Prostate gland (tissue), 2 donors: ENCODE results near the gene MUC6. TPM values are rescaled to one million over a fixed set of nuclear protein-coding genes. Genes with fewer than 3 reads are reported as not detected.

Experiments
- DNase-seq: peaks from one replicate; pipeline ENCODE4 v3.0.0-alpha.2; 2019; ENCODE audit warnings: low spot score
- H3K27ac ChIP-seq, 2 donors: fragments of 200-600 bp; sonication (generic); 2 replicates each; pipeline ENCODE4 v1.5.1; 2017 to 2019
- H3K27me3 ChIP-seq: fragments of 200-600 bp; sonication (generic); replicated peaks from 2 replicates; pipeline ENCODE4 v1.5.1; 2019; ENCODE audit not compliant: insufficient read depth
- H3K36me3 ChIP-seq, 2 donors: fragments of 200-600 bp; sonication (generic); 1 replicate in 1 of 2; 2 replicates in 1 of 2; pipeline versions ENCODE4 v1.5.1 to v1.8.1; 2017 to 2019
- H3K4me1 ChIP-seq: fragments of 200-600 bp; sonication (generic); replicated peaks from 2 replicates; pipeline ENCODE4 v1.5.1; 2019
- H3K4me3 ChIP-seq, 2 donors: fragments of 200-600 bp; sonication (generic); 2 replicates each; pipeline ENCODE4 v1.5.1; 2017 to 2019
- H3K9me3 ChIP-seq: fragments of 200-600 bp; sonication (generic); 2 replicates; pipeline ENCODE4 v1.5.1; 2017
- POLR2A ChIP-seq: fragments of 450-650 bp; IDR thresholded peaks from one replicate; pipeline ENCODE4 v1.6.1; 2016; ENCODE audit warnings: antibody characterized with exemption, mild to moderate bottlenecking
- POLR2AphosphoS5 ChIP-seq: sonication (generic); formaldehyde crosslinking; IDR thresholded peaks from one replicate; pipeline ENCODE4 v1.6.1; 2017; ENCODE audit warnings: antibody characterized with exemption
- WGBS: methylation state at CpG from one replicate; pipeline ENCODE4 v1.1.5; 2018; 5-methylcytosine and 5-hydroxymethylcytosine counted together
- intact Hi-C: fragments of 100-400 bp; cut with DNase I; formaldehyde crosslinking; loops from one replicate; pipeline ENCODE4 v1.14.2; 2022
- total RNA-seq, 2 donors: library from RNA; depleted of rRNA; stranded (reverse); fragments of >200 nt; gene quantifications; one replicate each; pipeline ENCODE4 v1.1.0, GENCODE V29; 2016
- TF ChIP-seq, protein P1 (sequence below), 4 experiments: fragments of 200-600 bp in 2 of 4; fragments of 450-650 bp in 2 of 4; sonication (generic) in 2 of 4; IDR thresholded peaks; 1 replicate in 3 of 4; 2 replicates in 1 of 4; pipeline ENCODE4 v1.5.1; 2016 to 2019; ENCODE audit warnings: antibody characterized with exemption in 4 of 4, mild to moderate bottlenecking in 2 of 4, moderate library complexity in 2 of 4

Gene MUC6
- total RNA-seq, 2 donors from 2014 or later = 0.74 to 2.3 TPM

DNA sequence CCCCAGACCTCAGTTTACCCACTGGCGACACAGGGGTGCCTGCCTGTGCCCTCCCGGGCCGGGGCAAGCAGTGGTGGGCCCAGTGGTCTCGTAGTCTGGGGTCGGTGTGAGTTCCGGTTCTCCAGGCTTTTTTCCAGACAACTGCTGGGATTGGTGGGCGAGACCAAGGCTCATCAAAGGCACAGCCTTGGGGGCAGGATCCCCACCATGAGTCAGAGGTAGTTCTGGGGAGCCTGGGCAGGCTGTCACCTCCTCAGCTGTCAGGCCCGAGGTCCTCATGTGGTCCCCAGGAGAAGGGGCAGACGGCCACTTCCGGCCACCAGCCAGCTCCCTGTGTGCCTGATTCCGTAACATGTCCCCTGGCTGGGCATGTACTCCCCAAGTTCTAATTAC lies 37.3 kb upstream of the MUC6 start:
- intact Hi-C loops = no loop called here
- H3K4me3 ChIP-seq = no peak overlapping the region
- no peaks in the 10 kb centered on the region for H3K9me3 ChIP-seq
- no peak for TF ChIP-seq POLR2A
- TF ChIP-seq, protein P1, sequence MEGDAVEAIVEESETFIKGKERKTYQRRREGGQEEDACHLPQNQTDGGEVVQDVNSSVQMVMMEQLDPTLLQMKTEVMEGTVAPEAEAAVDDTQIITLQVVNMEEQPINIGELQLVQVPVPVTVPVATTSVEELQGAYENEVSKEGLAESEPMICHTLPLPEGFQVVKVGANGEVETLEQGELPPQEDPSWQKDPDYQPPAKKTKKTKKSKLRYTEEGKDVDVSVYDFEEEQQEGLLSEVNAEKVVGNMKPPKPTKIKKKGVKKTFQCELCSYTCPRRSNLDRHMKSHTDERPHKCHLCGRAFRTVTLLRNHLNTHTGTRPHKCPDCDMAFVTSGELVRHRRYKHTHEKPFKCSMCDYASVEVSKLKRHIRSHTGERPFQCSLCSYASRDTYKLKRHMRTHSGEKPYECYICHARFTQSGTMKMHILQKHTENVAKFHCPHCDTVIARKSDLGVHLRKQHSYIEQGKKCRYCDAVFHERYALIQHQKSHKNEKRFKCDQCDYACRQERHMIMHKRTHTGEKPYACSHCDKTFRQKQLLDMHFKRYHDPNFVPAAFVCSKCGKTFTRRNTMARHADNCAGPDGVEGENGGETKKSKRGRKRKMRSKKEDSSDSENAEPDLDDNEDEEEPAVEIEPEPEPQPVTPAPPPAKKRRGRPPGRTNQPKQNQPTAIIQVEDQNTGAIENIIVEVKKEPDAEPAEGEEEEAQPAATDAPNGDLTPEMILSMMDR (IDR thresholded peaks at IDR 0.05) = no peak
- no peak for TF ChIP-seq POLR2AphosphoS5
- H3K27me3 ChIP-seq = no peaks in the 10 kb centered on the region
- no peak for DNase-seq
- WGBS = 87% methylated on average over 11 of the region's 11 CpGs
- no peak overlapping the region for H3K27ac ChIP-seq
- peaks cover 4% of the 10 kb centered on the region for H3K4me1 ChIP-seq
- H3K36me3 ChIP-seq = no peaks in the 10 kb centered on the region

DNA sequence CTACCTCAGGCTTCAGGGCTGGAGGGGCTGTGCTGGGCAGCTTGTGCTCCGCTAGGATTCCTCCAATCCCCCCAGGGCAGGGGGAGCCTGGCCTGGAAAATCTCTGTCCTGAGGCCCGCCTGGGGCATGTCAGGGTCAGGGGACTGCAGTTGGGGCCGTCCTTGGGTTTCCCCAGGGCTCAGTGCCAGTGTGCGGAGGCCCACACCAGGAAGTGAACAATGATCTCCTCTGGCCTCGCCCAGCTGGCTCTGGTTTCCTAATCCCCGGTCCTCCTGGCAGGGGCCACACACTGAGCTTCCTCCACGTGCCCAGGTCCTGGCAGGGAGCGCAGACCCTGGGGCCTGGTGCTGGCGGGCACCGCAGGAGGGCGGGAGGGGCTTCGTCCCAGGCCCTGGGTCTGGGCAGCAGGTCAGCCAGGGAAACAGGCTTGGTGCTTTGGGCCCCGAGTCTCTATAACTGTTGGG lies 36.8 kb upstream of the MUC6 start:
- WGBS = 30% methylated on average over 7 of the region's 13 CpGs
- Histone ChIP-seq H3K4me3 (no peak overlapping the region), H3K36me3 (no peaks in the 10 kb centered on the region), H3K4me1 (peaks cover 4% of the 10 kb centered on the region), H3K27ac (no peak overlapping the region), H3K9me3 (no peaks in the 10 kb centered on the region), H3K27me3 (no peaks in the 10 kb centered on the region)
- TF ChIP-seq POLR2A = no peak
- peak; percentile 72 for TF ChIP-seq POLR2AphosphoS5
- DNase-seq = peak; percentile 79
- intact Hi-C loops = no loop called here

DNA sequence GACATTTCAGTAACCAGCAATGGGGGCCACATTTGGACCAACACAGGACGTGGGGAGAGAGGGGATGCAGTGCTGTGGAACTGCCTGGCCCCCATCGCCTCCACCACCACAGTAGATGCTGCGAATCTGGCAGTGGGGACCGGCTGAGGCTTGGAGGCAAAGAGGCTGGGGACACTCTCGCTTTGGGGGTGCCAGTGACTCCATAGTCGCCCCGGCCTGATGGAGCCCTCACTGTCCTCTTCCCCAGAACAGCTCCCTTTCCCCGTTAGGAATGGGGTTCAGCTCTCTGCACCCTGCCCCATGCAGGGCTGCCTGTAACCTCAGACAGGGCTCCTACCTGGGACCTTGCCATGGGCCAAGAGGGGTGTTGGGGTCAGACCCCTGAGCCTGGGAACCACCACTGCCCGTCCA lies 36.3 kb upstream of the MUC6 start:
- DNase-seq = no peak
- H3K9me3 ChIP-seq = no peaks in the 10 kb centered on the region
- peaks cover 4% of the 10 kb centered on the region for H3K4me1 ChIP-seq
- 94% methylated on average over 9 of the region's 9 CpGs for WGBS
- no peaks in the 10 kb centered on the region for H3K36me3 ChIP-seq
- TF ChIP-seq POLR2AphosphoS5 = no peak
- TF ChIP-seq POLR2A = no peak
- TF ChIP-seq, protein P1 (IDR thresholded peaks at IDR 0.05) = no peak
- intact Hi-C loops = no loop called here
- no peaks in the 10 kb centered on the region for H3K27me3 ChIP-seq
- no peak overlapping the region for H3K4me3 ChIP-seq
- H3K27ac ChIP-seq = no peak overlapping the region

DNA sequence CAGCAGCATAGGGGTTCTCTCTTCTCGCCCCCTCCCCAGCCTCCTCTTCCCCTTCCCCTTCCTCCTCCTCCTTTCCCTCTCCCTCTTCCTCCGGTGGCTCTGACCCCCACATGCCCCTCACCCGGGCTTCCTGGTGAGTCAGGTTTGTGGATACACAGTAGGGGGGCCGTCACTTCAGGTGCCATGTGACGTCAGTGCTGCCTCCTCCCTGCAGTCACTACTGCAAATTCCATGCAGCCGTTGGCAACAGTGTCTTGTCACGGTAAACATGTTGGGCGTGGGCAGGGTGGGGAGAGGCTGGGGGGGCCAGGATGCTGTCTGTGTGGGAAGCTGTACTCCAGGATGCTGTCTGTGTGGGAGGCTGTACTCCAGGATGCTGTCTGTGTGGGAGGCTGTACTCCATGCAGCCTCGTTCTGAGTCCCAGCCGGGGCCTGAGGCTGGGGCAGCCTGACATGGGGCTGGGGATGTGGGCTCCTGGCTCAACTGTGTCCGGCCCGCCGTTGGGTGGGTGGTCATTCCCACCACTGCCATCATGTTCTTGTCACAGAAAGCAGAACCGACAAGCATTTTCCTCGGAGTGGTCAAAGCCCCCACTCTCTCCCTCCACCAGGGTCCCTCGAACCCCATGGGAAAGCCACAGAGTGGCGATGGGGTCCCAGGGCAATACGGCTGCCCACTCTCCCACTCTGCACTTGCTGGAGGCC lies 35.8 kb upstream of the MUC6 start:
- Histone ChIP-seq H3K4me1 (peaks cover 4% of the 10 kb centered on the region), H3K27ac (no peak overlapping the region), H3K27me3 (no peaks in the 10 kb centered on the region), H3K4me3 (no peak overlapping the region), H3K9me3 (no peaks in the 10 kb centered on the region), H3K36me3 (no peaks in the 10 kb centered on the region)
- TF ChIP-seq, protein P1 (IDR thresholded peaks at IDR 0.05) = no peak
- no peak for TF ChIP-seq POLR2AphosphoS5
- no peak for TF ChIP-seq POLR2A
- intact Hi-C loops = no loop called here
- WGBS = 59% methylated on average over 17 of the region's 18 CpGs
- no peak for DNase-seq

DNA sequence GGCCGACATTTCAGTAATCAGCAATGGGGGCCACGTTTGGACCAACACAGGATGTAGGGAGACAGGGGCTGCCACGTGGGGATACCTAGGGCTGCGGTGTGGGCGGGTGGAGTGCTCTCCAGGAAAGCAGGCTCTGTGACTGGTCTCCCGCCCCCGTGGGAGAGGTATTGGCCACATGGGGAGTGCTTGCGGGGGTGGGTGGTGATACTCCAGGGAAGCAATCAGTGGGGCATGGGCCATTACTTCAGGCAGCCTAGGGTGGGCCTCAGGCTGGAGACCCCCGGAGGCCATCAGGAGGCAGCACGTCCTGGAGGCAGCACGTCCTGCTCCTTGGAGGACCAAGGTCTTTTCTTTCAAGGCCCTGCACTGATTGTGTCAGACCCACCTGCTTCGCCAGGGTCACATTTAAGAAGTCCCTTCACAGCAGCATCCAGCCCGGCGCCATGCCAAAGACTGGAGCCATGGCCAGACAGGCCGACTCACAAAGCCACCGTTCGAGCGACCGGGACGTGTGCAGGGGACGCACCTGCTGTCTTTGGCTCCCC lies 35.1 kb upstream of the MUC6 start:
- Histone ChIP-seq H3K9me3 (no peaks in the 10 kb centered on the region), H3K36me3 (no peaks in the 10 kb centered on the region), H3K27me3 (no peaks in the 10 kb centered on the region), H3K27ac (no peak overlapping the region), H3K4me1 (peaks cover 4% of the 10 kb centered on the region), H3K4me3 (no peak overlapping the region)
- intact Hi-C loops = no loop called here
- WGBS = 91% methylated on average over 21 of the region's 21 CpGs
- DNase-seq = no peak
- TF ChIP-seq, protein P1 (IDR thresholded peaks at IDR 0.05) = no peak
- TF ChIP-seq POLR2AphosphoS5 = no peak
